BJ (cell line): ENCODE data around the gene CDC14A. TPM values are rescaled to one million over a fixed set of nuclear protein-coding genes. Genes with fewer than 3 reads are reported as not detected.

Experiments
- CTCF ChIA-PET: fragments of 350-600 bp; formaldehyde crosslinking; extraction: SDS; loops from one replicate; lab custom pipeline; 2021; ENCODE audit warnings: antibody characterized with exemption, inconsistent platforms; lab: Yijun Ruan, JAX
- POLR2A ChIA-PET: fragments of 300-600 bp; sonication (Branson Sonifier 250); formaldehyde crosslinking; extraction: SDS; loops from one replicate; lab custom pipeline; 2021; ENCODE audit warnings: antibody characterized with exemption; lab: Charles Lee
- DNase-seq: peaks from one replicate; pipeline ENCODE4 v3.0.0-alpha.2; 2011; ENCODE audit warnings: low read depth
- H3K27me3 ChIP-seq: 2 replicates; pipeline ENCODE4 v1.6.0; 2011; ENCODE audit warnings: low read length; ENCODE audit not compliant: control insufficient read depth, insufficient read depth
- H3K36me3 ChIP-seq: 2 replicates; pipeline ENCODE4 v1.5.1; 2011; ENCODE audit warnings: low read length; ENCODE audit not compliant: control insufficient read depth, insufficient read depth
- H3K4me3 ChIP-seq: 2 replicates; pipeline ENCODE4 v1.5.1; 2011; ENCODE audit warnings: low read depth, mild to moderate bottlenecking, control low read depth, low read length
- CTCF ChIP-seq: IDR thresholded peaks from 2 replicates; pipeline ENCODE4 v1.5.1; 2011; ENCODE audit warnings: low read depth, mild to moderate bottlenecking, control low read depth, inconsistent platforms, low read length, moderate library complexity; ENCODE audit not compliant: insufficient read depth
- polyA plus RNA-seq: library from polyadenylated mRNA; depleted of rRNA; stranded (reverse); fragments of >200 nt; gene quantifications from 2 replicates; pipeline ENCODE4 v1.2.3, GENCODE V29; 2011

The CDC14A gene
- polyA plus RNA-seq, 1 experiment = 1.6 TPM

- Histone ChIP-seq H3K36me3 (no peaks in the 10 kb centered on the region), H3K27me3 (no peaks in the 10 kb centered on the region), H3K4me3 (no peak overlapping the region)
- DNase-seq = no peak
- CTCF ChIA-PET = interaction anchor here (0.7 to 1.5 kb wide), 3 partner anchors 11 to 22 kb away, joined by 3 to 4 read pairs (median 3); no protein-coding TSS in a partner anchor
- TF ChIP-seq CTCF = no peak
- POLR2A ChIA-PET = no interaction called here
Observed at GRCh38 chr1:100380635-100381034, 28.3 kb downstream of the CDC14A start.

GRCh38 chr1:100382657-100383056 is 30.4 kb downstream of the CDC14A start:
- TF ChIP-seq CTCF = no peak
- no peak for DNase-seq
- POLR2A ChIA-PET = interaction anchor here (0.7 kb wide), 1 partner anchor 272 kb away, joined by 13 read pairs; no protein-coding TSS in a partner anchor
- no peaks in the 10 kb centered on the region for H3K36me3 ChIP-seq
- CTCF ChIA-PET = interaction anchor here (0.7 kb wide), 1 partner anchor 1952 kb away, joined by 3 read pairs; no protein-coding TSS in a partner anchor
- no peaks in the 10 kb centered on the region for H3K27me3 ChIP-seq
- no peak overlapping the region for H3K4me3 ChIP-seq

- DNase-seq = no peak
- CTCF ChIA-PET = no interaction called here
- H3K4me3 ChIP-seq = no peak overlapping the region
Observed at GRCh38 chr1:100383743-100384405, 31.6 kb downstream of the CDC14A start.

GRCh38 chr1:100387209-100387608 is 34.9 kb downstream of the CDC14A start:
- TF ChIP-seq CTCF = no peak
- ChIA-PET POLR2A (interaction anchor here (0.5 kb wide), 1 partner anchor 449 kb away, joined by 4 read pairs; no protein-coding TSS in a partner anchor), CTCF (interaction anchor here (0.8 kb wide), 1 partner anchor 30 kb away, joined by 4 read pairs; no protein-coding TSS in a partner anchor)
- no peak overlapping the region for H3K4me3 ChIP-seq
- DNase-seq = no peak
- no peaks in the 10 kb centered on the region for H3K27me3 ChIP-seq
- H3K36me3 ChIP-seq = 0 out of 2 replicates have a peak, but pooled peaks cover 1% of the 10 kb centered on the region

More at GRCh38 chr1:100383743-100384405, 31.6 kb downstream of the CDC14A start:
- no peak for TF ChIP-seq CTCF
- no peaks in the 10 kb centered on the region for H3K27me3 ChIP-seq
- POLR2A ChIA-PET = no interaction called here
- no peaks in the 10 kb centered on the region for H3K36me3 ChIP-seq

GRCh38 chr1:100387657-100388350 is 35.5 kb downstream of the CDC14A start:
- no peak for TF ChIP-seq CTCF
- Histone ChIP-seq H3K4me3 (no peak overlapping the region), H3K27me3 (no peaks in the 10 kb centered on the region), H3K36me3 (0 out of 2 replicates have a peak, but pooled peaks cover 1% of the 10 kb centered on the region)
- DNase-seq = no peak
- POLR2A ChIA-PET = no interaction called here
- CTCF ChIA-PET = interaction anchor here (0.5 to 0.8 kb wide), 2 partner anchors 30 to 860 kb away, joined by 3 to 4 read pairs; no protein-coding TSS in a partner anchor
